NT2/D1 (cell line): ENCODE results near the gene ROBO3.

Experiments
- DNase-seq: peaks from one replicate; pipeline ENCODE4 v3.0.0-alpha.2; 2011; ENCODE audit warnings: low read depth, low spot score
- H3K27me3 ChIP-seq: 2 replicates; pipeline ENCODE4 v1.6.0; 2011; ENCODE audit warnings: mild to moderate bottlenecking; ENCODE audit not compliant: insufficient read length, insufficient read depth
- H3K36me3 ChIP-seq: 2 replicates; pipeline ENCODE4 v1.6.1; 2011; ENCODE audit warnings: mild to moderate bottlenecking, low read length, mixed read lengths; ENCODE audit not compliant: insufficient read depth, insufficient read length
- H3K4me1 ChIP-seq: 2 replicates; pipeline ENCODE4 v1.5.1; 2011; ENCODE audit not compliant: insufficient read depth, insufficient read length
- H3K4me3 ChIP-seq: 2 replicates; pipeline ENCODE4 v1.5.1; 2011; ENCODE audit warnings: low read depth; ENCODE audit not compliant: insufficient read length
- H3K9ac ChIP-seq: 2 replicates; pipeline ENCODE4 v1.6.0; 2011; ENCODE audit warnings: low read depth; ENCODE audit not compliant: insufficient read length
- H3K9me3 ChIP-seq: 2 replicates; pipeline ENCODE4 v1.5.1; 2011; ENCODE audit warnings: mild to moderate bottlenecking, low read length; ENCODE audit not compliant: insufficient read depth
- SUZ12 ChIP-seq: IDR thresholded peaks from 2 replicates; pipeline ENCODE4 v1.6.1; 2011; ENCODE audit not compliant: insufficient read length, insufficient read depth; ENCODE audit errors: extremely low read depth
- YY1 ChIP-seq: IDR thresholded peaks from 2 replicates; pipeline ENCODE4 v1.6.1; 2011; ENCODE audit not compliant: insufficient read length, insufficient read depth
- ZNF274 ChIP-seq: IDR thresholded peaks from 2 replicates; pipeline ENCODE4 v1.6.1; 2011; ENCODE audit warnings: mild to moderate bottlenecking, low read depth, low read length

Gene ROBO3

DNA sequence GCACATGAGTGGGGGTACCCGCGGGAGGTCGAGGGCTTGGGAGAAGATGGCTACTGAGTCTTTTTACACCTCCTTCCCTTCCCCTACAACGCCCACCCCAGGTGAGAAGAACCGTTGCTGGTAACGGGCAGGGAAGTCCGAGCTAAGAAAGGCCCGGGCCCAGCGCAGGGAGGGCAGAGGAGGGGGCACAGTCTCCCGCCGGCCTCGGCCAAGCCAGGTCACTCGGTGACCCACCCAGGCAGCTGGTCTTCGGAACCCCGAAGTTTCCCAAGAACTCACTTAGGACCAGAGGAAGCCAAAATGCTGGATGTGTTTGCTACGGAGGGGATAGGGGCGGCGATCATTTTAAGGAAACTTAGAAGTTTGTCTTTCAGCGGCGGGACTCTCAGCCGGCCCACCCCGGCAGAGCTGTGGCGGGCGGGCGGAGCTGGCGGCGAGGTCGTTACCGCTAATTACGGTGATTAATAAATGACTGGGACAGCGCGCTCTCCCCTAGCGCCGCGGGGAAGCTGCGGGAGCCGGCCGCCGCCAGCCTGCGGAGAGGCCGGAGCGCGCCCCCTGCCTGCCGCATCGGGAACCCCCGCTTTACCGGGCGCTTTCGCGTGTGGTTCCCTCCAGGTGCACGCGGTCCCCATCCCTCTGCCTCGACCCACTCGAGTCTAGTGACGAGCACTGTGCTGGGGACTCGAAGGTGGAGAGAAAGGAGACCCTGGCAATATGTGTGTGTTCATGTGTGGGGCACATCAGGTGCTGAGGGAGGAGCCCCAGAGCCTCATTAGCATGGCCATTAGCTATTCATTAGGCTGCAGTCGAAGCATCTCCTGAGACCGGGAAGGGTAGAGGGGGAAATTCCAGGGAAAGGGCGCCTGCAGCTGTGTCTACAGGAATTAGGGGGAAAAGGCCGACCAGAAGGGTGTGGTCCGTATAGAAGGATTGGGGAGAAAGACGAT, 945 bp downstream of the ROBO3 start:
- Histone ChIP-seq H3K4me1 (peaks cover 1% of the 10 kb centered on the region), H3K9ac (peak overlapping the region; percentile 56), H3K4me3 (peak overlapping the region; percentile 39), H3K27me3 (peaks cover 93% of the 10 kb centered on the region), H3K9me3 (peaks cover 3% of the 10 kb centered on the region; the same call in 1 of the 2 replicates), H3K36me3 (no peaks in the 10 kb centered on the region)
- DNase-seq = peak; percentile 32
- TF ChIP-seq YY1 (no peak), ZNF274 (no peak), SUZ12 (no peak)

DNA sequence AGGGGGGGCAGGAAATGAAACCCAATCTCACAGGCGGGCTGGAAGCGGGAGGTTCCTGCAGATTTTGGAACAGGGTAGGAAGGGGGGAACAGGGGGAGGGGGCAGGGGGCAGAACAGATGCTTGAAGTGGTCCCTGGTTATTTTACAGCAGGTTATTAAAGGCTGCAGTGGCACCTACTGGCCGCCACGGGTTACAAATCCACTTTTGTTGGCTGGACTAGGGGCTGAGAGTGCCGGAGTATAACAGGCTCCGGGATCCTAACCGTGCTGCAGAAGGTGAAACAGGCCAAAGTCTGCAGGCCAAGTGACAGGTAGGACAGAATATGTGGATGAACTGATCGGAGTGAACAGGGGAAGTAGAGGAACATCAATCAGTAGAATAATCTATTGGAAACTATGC, 2.5 kb downstream of the ROBO3 start:
- H3K4me1 ChIP-seq = peaks cover 1% of the 10 kb centered on the region
- TF ChIP-seq ZNF274 = no peak
- TF ChIP-seq YY1 = no peak
- H3K9me3 ChIP-seq = peaks cover 3% of the 10 kb centered on the region; the same call in 1 of the 2 replicates
- no peak overlapping the region for H3K4me3 ChIP-seq
- peaks cover 93% of the 10 kb centered on the region for H3K27me3 ChIP-seq
- no peak overlapping the region for H3K9ac ChIP-seq
- no peak for DNase-seq
- H3K36me3 ChIP-seq = no peaks in the 10 kb centered on the region

DNA sequence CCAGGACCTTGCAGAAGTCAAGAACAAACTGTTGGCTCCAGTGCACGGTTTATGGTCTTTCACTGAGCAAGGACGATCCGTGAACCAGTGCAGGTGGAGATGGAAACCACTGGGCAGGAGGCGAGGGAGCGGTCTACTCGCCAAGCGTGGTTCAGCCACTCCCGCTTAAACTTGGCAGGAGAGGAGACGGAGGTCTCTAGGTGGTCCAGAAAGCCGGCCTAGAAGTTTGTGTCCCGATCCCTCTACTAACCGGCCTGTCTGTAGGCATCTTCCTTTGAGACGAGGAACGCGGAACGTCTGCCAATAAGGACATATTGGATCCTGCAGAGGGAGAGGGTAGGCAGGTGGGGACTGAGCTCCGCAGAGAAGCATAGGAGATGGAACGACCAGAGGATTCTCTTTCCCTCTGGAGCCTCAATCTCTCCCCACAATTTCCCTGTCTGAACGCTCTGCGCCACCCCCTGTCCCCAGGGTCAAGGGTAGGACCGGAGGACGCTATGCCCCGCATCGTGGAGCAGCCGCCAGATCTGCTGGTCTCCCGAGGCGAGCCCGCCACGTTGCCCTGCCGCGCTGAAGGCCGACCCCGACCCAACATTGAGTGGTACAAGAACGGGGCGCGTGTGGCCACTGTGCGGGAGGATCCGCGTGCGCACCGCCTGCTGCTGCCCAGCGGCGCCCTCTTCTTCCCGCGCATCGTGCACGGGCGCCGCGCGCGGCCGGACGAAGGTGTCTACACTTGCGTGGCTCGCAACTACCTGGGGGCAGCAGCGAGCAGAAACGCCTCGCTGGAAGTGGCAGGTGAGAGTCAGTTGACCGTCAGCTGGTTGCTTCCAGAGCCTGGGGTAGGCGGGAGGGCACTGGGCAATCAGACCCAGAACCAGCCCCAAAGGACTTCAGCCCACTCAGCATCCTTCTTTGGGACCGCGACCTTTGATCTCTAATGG, 3.4 kb downstream of the ROBO3 start:
- Histone ChIP-seq H3K27me3 (peaks cover 88% of the 10 kb centered on the region), H3K4me1 (peaks cover 1% of the 10 kb centered on the region), H3K4me3 (no peak overlapping the region), H3K9ac (no peak overlapping the region), H3K36me3 (no peaks in the 10 kb centered on the region), H3K9me3 (peaks cover 3% of the 10 kb centered on the region; the same call in 1 of the 2 replicates)
- TF ChIP-seq YY1 (no peak), SUZ12 (no peak), ZNF274 (no peak)
- no peak for DNase-seq

DNA sequence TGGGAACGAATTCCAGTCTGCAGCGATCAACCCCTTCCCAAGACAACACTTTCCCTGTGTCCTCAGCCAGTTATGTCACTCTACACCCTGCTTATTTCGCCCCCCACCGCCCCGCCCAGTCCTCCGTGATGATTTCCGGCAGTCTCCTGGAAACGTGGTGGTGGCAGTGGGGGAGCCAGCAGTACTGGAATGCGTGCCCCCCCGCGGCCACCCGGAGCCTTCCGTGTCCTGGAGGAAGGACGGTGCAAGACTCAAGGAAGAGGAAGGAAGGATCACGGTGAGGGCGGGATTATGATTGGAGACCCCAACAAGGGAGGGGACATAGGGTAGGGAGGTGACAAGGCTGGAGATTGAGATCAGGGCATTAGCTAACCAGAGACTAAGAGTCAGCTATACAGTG, 4.1 kb downstream of the ROBO3 start:
- H3K27me3 ChIP-seq = peaks cover 84% of the 10 kb centered on the region
- no peak overlapping the region for H3K4me3 ChIP-seq
- H3K9ac ChIP-seq = no peak overlapping the region
- H3K9me3 ChIP-seq = peaks cover 3% of the 10 kb centered on the region; the same call in 1 of the 2 replicates
- TF ChIP-seq SUZ12 (no peak), ZNF274 (no peak), YY1 (no peak)
- H3K4me1 ChIP-seq = peaks cover 1% of the 10 kb centered on the region
- no peaks in the 10 kb centered on the region for H3K36me3 ChIP-seq
- no peak for DNase-seq

DNA sequence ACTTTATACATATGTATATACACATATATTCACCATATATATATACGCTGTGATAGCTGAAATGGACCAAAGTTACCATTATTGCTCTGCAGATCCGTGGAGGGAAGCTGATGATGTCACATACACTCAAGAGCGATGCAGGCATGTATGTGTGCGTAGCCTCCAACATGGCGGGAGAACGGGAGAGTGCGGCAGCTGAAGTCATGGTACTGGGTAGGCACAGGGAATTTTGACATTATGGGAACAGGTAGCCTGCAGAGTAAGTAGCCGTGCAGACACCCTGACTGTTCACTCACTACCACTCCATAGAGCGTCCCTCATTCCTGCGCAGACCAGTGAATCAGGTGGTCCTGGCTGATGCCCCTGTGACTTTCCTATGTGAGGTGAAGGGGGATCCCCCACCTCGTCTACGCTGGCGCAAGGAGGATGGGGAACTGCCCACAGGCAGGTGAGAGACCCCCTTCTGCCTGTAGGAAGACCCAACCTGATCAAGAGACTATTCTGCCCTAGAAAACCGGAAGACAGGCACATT, 4.7 kb downstream of the ROBO3 start:
- peaks cover 84% of the 10 kb centered on the region for H3K27me3 ChIP-seq

DNA sequence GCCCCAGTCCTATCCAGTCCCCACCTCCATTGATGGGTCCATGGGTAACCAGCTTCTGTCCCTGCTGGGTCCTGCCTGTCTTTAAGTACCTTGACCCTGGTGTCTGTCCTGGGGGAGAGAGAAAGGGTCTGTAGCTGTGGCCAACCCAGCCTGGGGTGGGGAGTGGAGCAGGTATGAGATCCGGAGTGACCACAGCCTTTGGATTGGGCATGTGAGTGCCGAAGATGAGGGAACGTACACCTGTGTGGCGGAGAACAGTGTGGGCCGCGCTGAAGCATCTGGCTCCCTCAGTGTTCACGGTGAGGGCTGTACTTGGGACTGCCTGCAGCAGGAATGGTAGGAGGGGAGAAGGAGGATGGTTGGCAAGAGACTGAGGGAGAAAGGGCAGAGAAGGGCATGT, 5.2 kb downstream of the ROBO3 start:
- Histone ChIP-seq H3K4me1 (peaks cover 4% of the 10 kb centered on the region), H3K4me3 (no peak overlapping the region), H3K9me3 (peaks cover 3% of the 10 kb centered on the region; the same call in 1 of the 2 replicates), H3K27me3 (peaks cover 84% of the 10 kb centered on the region), H3K36me3 (no peaks in the 10 kb centered on the region), H3K9ac (no peak overlapping the region)
- TF ChIP-seq SUZ12 (no peak), YY1 (no peak), ZNF274 (no peak)
- no peak for DNase-seq

More for the DNA sequence above, 4.7 kb downstream of the ROBO3 start:
- DNase-seq = no peak
- no peak overlapping the region for H3K9ac ChIP-seq
- no peaks in the 10 kb centered on the region for H3K36me3 ChIP-seq
- no peak for TF ChIP-seq YY1
- no peak for TF ChIP-seq SUZ12
- TF ChIP-seq ZNF274 = no peak
- H3K4me1 ChIP-seq = peaks cover 1% of the 10 kb centered on the region
- peaks cover 3% of the 10 kb centered on the region; the same call in 1 of the 2 replicates for H3K9me3 ChIP-seq
- no peak overlapping the region for H3K4me3 ChIP-seq
